GM23338 (cell line): ENCODE results near the gene DGKD.

Source experiments
- CREB1 ChIP-seq: fragments of 250-450 bp; sonication (Bioruptor Pico); IDR thresholded peaks from 2 replicates; pipeline ENCODE4 v1.5.0; 2020; ENCODE audit warnings: low read depth, mild to moderate bottlenecking, moderate library complexity
- CTCF ChIP-seq, 2 experiments: fragments of 200-600 bp in 1 of 2; sonication (generic) in 1 of 2; conservative IDR thresholded peaks; 2 replicates each; pipeline versions ENCODE4 v1.5.1 to v1.6.1; 2016 to 2017; ENCODE audit warnings: antibody characterized with exemption in 2 of 2, low read depth in 2 of 2, mild to moderate bottlenecking in 2 of 2, moderate library complexity in 1 of 2
- EZH2phosphoT487 ChIP-seq: fragments of 200-600 bp; sonication (generic); IDR thresholded peaks from one replicate; pipeline ENCODE4 v1.8.1; 2018; ENCODE audit warnings: antibody characterized with exemption; ENCODE audit not compliant: unreplicated experiment
- POLR2AphosphoS5 ChIP-seq: IDR thresholded peaks from 2 replicates; pipeline ENCODE4 v1.6.1; 2016; ENCODE audit warnings: antibody characterized with exemption, low read depth
- REST ChIP-seq: IDR thresholded peaks from one replicate; pipeline ENCODE4 v1.6.1; 2018; ENCODE audit warnings: antibody characterized with exemption; ENCODE audit not compliant: unreplicated experiment

- no peak for TF ChIP-seq POLR2AphosphoS5
- no peak for TF ChIP-seq EZH2phosphoT487
- TF ChIP-seq CTCF (conservative IDR thresholded peaks at IDR 0.05; ENCODE audit: low read depth in 2 of 2): no peak
- TF ChIP-seq CREB1 (CRISPR knock-in tag): no peak
- no peak for TF ChIP-seq REST
These were observed 59.4 kb downstream of the DGKD start for GRCh38 chr2:233413559-233414272.
